Measurements from ENCODE around the gene RAB3IL1.
A peak's percentile ranks its signal among the peaks of the same experiment; 100 is the strongest.
"Not testable (repeated sequence)": the region's sequence is repeated elsewhere in the genome, so short reads cannot be mapped to it uniquely, and the experiment has no call there.

The RAB3IL1 gene

GRCh38 chr11:61917334-61918109 is at the start of gene RAB3IL1:
TSS of gene RAB3IL1 (minus strand) at chr11:61917566. CDS start at chr11:61917367, 199 bp downstream.
- no peak within 1 kb of the TSS for H3K4me2 ChIP-seq (ENCODE audit: low read depth, low read length, poor library complexity, severe bottlenecking)
- H3K79me2 ChIP-seq (ENCODE audit: insufficient read depth, low read length): no peaks in the 10 kb centered on the region
- H3K9me2 ChIP-seq (replicated peaks; ENCODE audit: low read depth, low read length): no peaks in the 10 kb centered on the region
- no peak for TF ChIP-seq CTCF (conservative IDR thresholded peaks at IDR 0.05; ENCODE audit: low read length)
- no peak for TF ChIP-seq EZH2phosphoT487 (IDR thresholded peaks at IDR 0.05; ENCODE audit: borderline replicate concordance)
- H3K4me1 ChIP-seq (ENCODE audit: insufficient read depth, low read length, poor library complexity, severe bottlenecking): no peaks in the 10 kb centered on the region
- H3F3A ChIP-seq (ENCODE audit: low read depth): no peaks in the 10 kb centered on the region
- no peaks in the 10 kb centered on the region for H3K36me3 ChIP-seq (ENCODE audit: insufficient read depth, low read length)
- no peak within 1 kb of the TSS for H3K4me3 ChIP-seq (ENCODE audit: low read length, poor library complexity, severe bottlenecking)
- H3K9ac ChIP-seq (ENCODE audit: low read depth, low read length, poor library complexity, severe bottlenecking): no peak within 1 kb of the TSS
- no peak within 1 kb of the TSS for H2AFZ ChIP-seq (ENCODE audit: low read length)
- H3K9me3 ChIP-seq (ENCODE audit: insufficient read depth, low read depth, low read length): no peaks in the 10 kb centered on the region
- no peaks in the 10 kb centered on the region for H4K20me1 ChIP-seq (ENCODE audit: insufficient read depth, low read length, poor library complexity, severe bottlenecking)
- no peaks in the 10 kb centered on the region for H3K27me3 ChIP-seq (ENCODE audit: insufficient read depth, low read length, poor library complexity, severe bottlenecking)

GRCh38 chr11:61966734-61967115 is 49.4 kb upstream of the RAB3IL1 start:
- Histone ChIP-seq H3K4me3 (ENCODE audit: low read length, poor library complexity, severe bottlenecking) (peak overlapping the region; percentile 98), H3K4me1 (ENCODE audit: insufficient read depth, low read length, poor library complexity, severe bottlenecking) (peaks cover 55% of the 10 kb centered on the region), H3K9me2 (replicated peaks; ENCODE audit: low read depth, low read length) (no peaks in the 10 kb centered on the region), H4K20me1 (ENCODE audit: insufficient read depth, low read length, poor library complexity, severe bottlenecking) (peaks cover 37% of the 10 kb centered on the region), H3K79me2 (ENCODE audit: insufficient read depth, low read length) (peaks cover 57% of the 10 kb centered on the region), H3K4me2 (ENCODE audit: low read depth, low read length, poor library complexity, severe bottlenecking) (peak overlapping the region; percentile 99), H2AFZ (ENCODE audit: low read length) (no peak overlapping the region), H3K27me3 (ENCODE audit: insufficient read depth, low read length, poor library complexity, severe bottlenecking) (peaks cover 6% of the 10 kb centered on the region), H3K9me3 (ENCODE audit: insufficient read depth, low read depth, low read length) (no peaks in the 10 kb centered on the region), H3K9ac (ENCODE audit: low read depth, low read length, poor library complexity, severe bottlenecking) (peak overlapping the region; percentile 100), H3K36me3 (ENCODE audit: insufficient read depth, low read length) (peaks cover 21% of the 10 kb centered on the region; the same call in 1 of the 2 replicates), H3F3A (ENCODE audit: low read depth) (peaks cover 11% of the 10 kb centered on the region; the same call in 1 of the 2 replicates)
- no peak for TF ChIP-seq EZH2phosphoT487 (IDR thresholded peaks at IDR 0.05; ENCODE audit: borderline replicate concordance)
- no peak for TF ChIP-seq CTCF (conservative IDR thresholded peaks at IDR 0.05; ENCODE audit: low read length)

- not testable (repeated sequence) for H3K27me3 ChIP-seq (ENCODE audit: insufficient read depth, low read length, poor library complexity, severe bottlenecking); H3K9me3 ChIP-seq (ENCODE audit: insufficient read depth, low read depth, low read length); H3K9me2 ChIP-seq (replicated peaks; ENCODE audit: low read depth, low read length); H3F3A ChIP-seq (ENCODE audit: low read depth); H2AFZ ChIP-seq (ENCODE audit: low read length); H3K9ac ChIP-seq (ENCODE audit: low read depth, low read length, poor library complexity, severe bottlenecking)
- Histone ChIP-seq H3K36me3 (ENCODE audit: insufficient read depth, low read length) (peaks cover 21% of the 10 kb centered on the region; the same call in 1 of the 2 replicates), H3K4me1 (ENCODE audit: insufficient read depth, low read length, poor library complexity, severe bottlenecking) (peaks cover 39% of the 10 kb centered on the region), H4K20me1 (ENCODE audit: insufficient read depth, low read length, poor library complexity, severe bottlenecking) (peaks cover 37% of the 10 kb centered on the region), H3K79me2 (ENCODE audit: insufficient read depth, low read length) (peaks cover 57% of the 10 kb centered on the region), H3K4me3 (ENCODE audit: low read length, poor library complexity, severe bottlenecking) (peak overlapping the region; percentile 98), H3K4me2 (ENCODE audit: low read depth, low read length, poor library complexity, severe bottlenecking) (peak overlapping the region; percentile 99)
Measured at GRCh38 chr11:61964666-61965271, 47.4 kb upstream of the RAB3IL1 start.
